HG03280 (cell line): ENCODE data around the gene PLCE1.

Experiments
- ATAC-seq: cut with Tn5 transposase; IDR thresholded peaks from one replicate; pipeline ENCODE4 v1.9.1; 2021; ENCODE audit warnings: mild to moderate bottlenecking, moderate library complexity; ENCODE audit not compliant: unreplicated experiment

PLCE1 gene

GRCh38 chr10:93993414-93993781 is 333 bp upstream of the PLCE1 start:
- no peak for ATAC-seq

- no peak for ATAC-seq
These were observed 689 bp downstream of the PLCE1 start for GRCh38 chr10:93994438-93994801.

- no peak for ATAC-seq
These were observed 1.5 kb downstream of the PLCE1 start for GRCh38 chr10:93995182-93995581.

GRCh38 chr10:93995598-93996271 is 2.0 kb downstream of the PLCE1 start:
- no peak for ATAC-seq

- no peak for ATAC-seq
These were observed 2.8 kb downstream of the PLCE1 start for GRCh38 chr10:93996551-93996950.

GRCh38 chr10:93997546-93997945 is 3.8 kb downstream of the PLCE1 start:
- ATAC-seq: no peak

- no peak for ATAC-seq
These were observed 5.7 kb downstream of the PLCE1 start for GRCh38 chr10:93999401-93999851.

GRCh38 chr10:94000638-94001415 is 7.1 kb downstream of the PLCE1 start:
- ATAC-seq: no peak

- no peak for ATAC-seq
These were observed 7.7 kb downstream of the PLCE1 start for GRCh38 chr10:94001416-94001810.

- ATAC-seq: no peak
These were observed 8.4 kb downstream of the PLCE1 start for GRCh38 chr10:94002156-94002555.

GRCh38 chr10:94003488-94003887 is 9.8 kb downstream of the PLCE1 start:
- no peak for ATAC-seq

GRCh38 chr10:94005050-94005449 is 11.3 kb downstream of the PLCE1 start:
- ATAC-seq: no peak

GRCh38 chr10:94006591-94007550 is 13.1 kb downstream of the PLCE1 start:
- ATAC-seq: no peak

GRCh38 chr10:94008526-94008925 is 14.8 kb downstream of the PLCE1 start:
- ATAC-seq: no peak

- no peak for ATAC-seq
These were observed 16.4 kb downstream of the PLCE1 start for GRCh38 chr10:94010116-94010515.

GRCh38 chr10:94010886-94011285 is 17.2 kb downstream of the PLCE1 start:
- no peak for ATAC-seq

GRCh38 chr10:94011296-94011695 is 17.6 kb downstream of the PLCE1 start:
- ATAC-seq: no peak

- ATAC-seq: no peak
These were observed 19.1 kb downstream of the PLCE1 start for GRCh38 chr10:94012834-94013233.

GRCh38 chr10:94013331-94013760 is 19.6 kb downstream of the PLCE1 start:
- ATAC-seq: no peak

- no peak for ATAC-seq
These were observed 20.6 kb downstream of the PLCE1 start for GRCh38 chr10:94014304-94014703.
